K562 (cell line): ENCODE data around the gene SHTN1. TPM values are rescaled to one million over a fixed set of nuclear protein-coding genes. Genes with fewer than 3 reads are reported as not detected.
A peak's percentile ranks its signal among the peaks of the same experiment; 100 is the strongest.

Source experiments
- ATAC-seq: fragments of 200-7000 bp; cut with Tn5 transposase; 3 replicates; pipeline ENCODE4 v1.9.1; 2020; ENCODE audit warnings: moderate library complexity
- BruUV-seq: library from RNA; stranded (reverse); fragments of 400-500 nt; replicated peaks from 2 replicates; lab custom pipeline; 2021; lab: Mats Ljungman, UMichigan
- CTCF ChIA-PET: fragments of 300-600 bp; formaldehyde crosslinking; extraction: SDS; loops from one replicate; lab custom pipeline; 2021; ENCODE audit warnings: low intra/inter-chr PET ratio; lab: Yijun Ruan, JAX
- POLR2A ChIA-PET: fragments of 300-600, 350-650 bp; sonication (Branson Sonifier 250); formaldehyde crosslinking; extraction: SDS; loops from one replicate; lab custom pipeline; 2021; ENCODE audit warnings: antibody characterized with exemption, inconsistent platforms; lab: Yijun Ruan, JAX
- DNase-seq, 4 experiments: peaks; one replicate each; pipeline versions ENCODE4 v3.0.0 to v3.0.0-alpha.2; 2011 to 2018; ENCODE audit warnings: low spot score in 3 of 4, mixed read lengths in 3 of 4; ENCODE audit errors: extremely low read depth in 1 of 4
- FAIRE-seq: peaks from 2 replicates; lab custom pipeline; 2011; peaks lifted over from hg19 to GRCh38; lab: Jason Lieb, UNC
- H2AFZ ChIP-seq: 2 replicates; pipeline ENCODE4 v1.6.0; 2011; ENCODE audit warnings: low read depth, low read length, control low read depth, inconsistent platforms
- H3K27ac ChIP-seq: fragments of 200-600 bp; 3 replicates; pipeline ENCODE4 v1.8.0; 2011; ENCODE audit warnings: low read depth, mild to moderate bottlenecking, control low read depth, inconsistent platforms, low read length, moderate library complexity, mixed read lengths; ENCODE audit errors: extremely low read depth
- H3K27me3 ChIP-seq, 2 experiments: fragments of 300-600 bp in 1 of 2; 2 replicates in 1 of 2; 3 replicates in 1 of 2; pipeline versions ENCODE4 v1.6.0 to v1.8.0; 2011; ENCODE audit warnings: inconsistent platforms in 2 of 2, low read length in 2 of 2, mild to moderate bottlenecking in 1 of 2, mixed read lengths in 1 of 2, moderate library complexity in 1 of 2; ENCODE audit not compliant: control insufficient read depth in 2 of 2, insufficient read depth in 2 of 2
- H3K36me3 ChIP-seq: fragments of 300-600 bp; 3 replicates; pipeline ENCODE4 v1.8.0; 2011; ENCODE audit warnings: mild to moderate bottlenecking, low read length, inconsistent platforms; ENCODE audit not compliant: control insufficient read depth, insufficient read depth
- H3K4me1 ChIP-seq, 2 experiments: fragments of 200-600 bp in 1 of 2; replicated peaks in 1 of 2; 2 replicates in 1 of 2; 3 replicates in 1 of 2; pipeline versions ENCODE4 v1.5.1 to v1.8.0; 2011; ENCODE audit warnings: inconsistent platforms in 2 of 2, low read length in 2 of 2, mild to moderate bottlenecking in 1 of 2, mixed read lengths in 1 of 2, moderate library complexity in 1 of 2; ENCODE audit not compliant: control insufficient read depth in 2 of 2, insufficient read depth in 2 of 2
- H3K4me2 ChIP-seq: 2 replicates; pipeline ENCODE4 v1.6.1; 2011; ENCODE audit warnings: low read length, control low read depth, inconsistent platforms, mixed read lengths; ENCODE audit not compliant: insufficient read depth
- H3K4me3 ChIP-seq: fragments of 200-600 bp; sonication (generic), shearing (Covaris generic); 2 replicates; pipeline ENCODE4 v1.5.1; 2016; ENCODE audit warnings: control low read depth, inconsistent platforms
- H3K79me2 ChIP-seq: fragments of 200-600 bp; 3 replicates; pipeline ENCODE4 v1.8.0; 2011; ENCODE audit warnings: low read length, inconsistent platforms; ENCODE audit not compliant: control insufficient read depth, insufficient read depth
- H3K9ac ChIP-seq, 2 experiments: 2 replicates each; pipeline versions ENCODE4 v1.6.0 to v1.6.1; 2011; ENCODE audit warnings: low read depth in 2 of 2, low read length in 2 of 2, control low read depth in 1 of 2, inconsistent platforms in 1 of 2, mild to moderate bottlenecking in 1 of 2, mixed read lengths in 1 of 2; ENCODE audit not compliant: insufficient read depth in 1 of 2
- H3K9me1 ChIP-seq: one replicate; pipeline ENCODE4 v1.6.0; 2011; ENCODE audit warnings: inconsistent platforms, mild to moderate bottlenecking, low read length, moderate library complexity; ENCODE audit not compliant: control insufficient read depth, insufficient read depth
- H3K9me3 ChIP-seq: replicated peaks from 2 replicates; pipeline ENCODE4 v1.5.1; 2011; ENCODE audit warnings: low read depth, low read length, inconsistent platforms; ENCODE audit not compliant: control insufficient read depth, insufficient read depth
- H4K20me1 ChIP-seq: replicated peaks from 2 replicates; pipeline ENCODE4 v1.6.1; 2011; ENCODE audit warnings: low read length, inconsistent platforms, mixed read lengths; ENCODE audit not compliant: control insufficient read depth, insufficient read depth
- CHCHD3 ChIP-seq: fragments of 250-450 bp; sonication (Bioruptor Pico); IDR thresholded peaks from 2 replicates; pipeline ENCODE4 v2.1.2; 2022; ENCODE audit warnings: mild to moderate bottlenecking
- ERF ChIP-seq: fragments of 450-650 bp; formaldehyde crosslinking; IDR thresholded peaks from 2 replicates; pipeline ENCODE4 v1.4.0; 2020; ENCODE audit warnings: mild to moderate bottlenecking, mixed read lengths
- GATA2 ChIP-seq: sonication (generic); formaldehyde crosslinking; IDR thresholded peaks from 2 replicates; pipeline ENCODE4 v1.4.0; 2020; ENCODE audit warnings: mild to moderate bottlenecking, missing genetic modification reagents
- MEIS2 ChIP-seq: fragments of 450-650 bp; IDR thresholded peaks from 2 replicates; pipeline ENCODE4 v1.6.1; 2014; ENCODE audit warnings: mild to moderate bottlenecking; ENCODE audit not compliant: partially characterized antibody
- NCOA4 ChIP-seq: fragments of 450-650 bp; IDR thresholded peaks from 2 replicates; pipeline ENCODE4 v1.6.1; 2018; ENCODE audit warnings: mild to moderate bottlenecking; ENCODE audit not compliant: partially characterized antibody
- NR0B1 ChIP-seq: fragments of 450-650 bp; IDR thresholded peaks from one replicate; pipeline ENCODE4 v1.6.1; 2018; ENCODE audit warnings: mild to moderate bottlenecking, moderate library complexity; ENCODE audit not compliant: partially characterized antibody
- PBX2 ChIP-seq, 2 experiments: IDR thresholded peaks in 1 of 2; conservative IDR thresholded peaks in 1 of 2; 2 replicates each; pipeline ENCODE4 v1.6.1; 2016; ENCODE audit warnings: low read depth in 2 of 2, mild to moderate bottlenecking in 1 of 2, missing compliant biosample characterization in 1 of 2, missing genetic modification characterization in 1 of 2, moderate library complexity in 1 of 2
- PHF21A ChIP-seq: fragments of 450-650 bp; IDR thresholded peaks from 2 replicates; pipeline ENCODE4 v1.6.1; 2017; ENCODE audit warnings: low read depth, borderline replicate concordance
- ZNF76 ChIP-seq: fragments of 250-450 bp; sonication (Bioruptor Pico); IDR thresholded peaks from 2 replicates; pipeline ENCODE4 v1.4.0; 2020; ENCODE audit warnings: mild to moderate bottlenecking, moderate library complexity, borderline replicate concordance
- WGBS: fragments of 100-300 bp; shearing (Covaris generic); methylation state at CpG from one replicate; pipeline ENCODE4 v1.1.6; 2016; ENCODE audit warnings: low coverage, mixed read lengths; ENCODE audit not compliant: insufficient coverage; ENCODE audit errors: missing lambda C conversion rate; 5-methylcytosine and 5-hydroxymethylcytosine counted together
- in situ Hi-C: fragments of 300-500 bp; cut with MboI; formaldehyde crosslinking; loops from 4 replicates; pipeline ENCODE4 v1.15.0; 2018; ENCODE audit warnings: inconsistent platforms, mixed read lengths
- intact Hi-C: fragments of 100-400 bp; cut with micrococcal nuclease; formaldehyde crosslinking; loops from 2 replicates; pipeline ENCODE4 v1.14.2; 2022
- polyA plus RNA-seq, 8 experiments: library from polyadenylated mRNA; depleted of rRNA in 4 of 8; stranded (reverse) in 5 of 8; unstranded in 3 of 8; fragments of >200 nt; fragmentation: Nextera tagmentation in 2 of 8; fragmentation: Illumina TruSeq in 1 of 8; extraction: Ambion mirVana in 2 of 8; extraction: Trizol in 1 of 8; gene quantifications; 2 replicates each; pipeline versions ENCODE4 v1.2.1 to v1.2.3, GENCODE V29; 2011 to 2014; ENCODE audit warnings: inconsistent platforms in 1 of 8, missing spikeins in 1 of 8
- total RNA-seq, 7 experiments: library from RNA; depleted of rRNA in 6 of 7; stranded (reverse); fragments of >200 nt in 6 of 7; fragmentation: Illumina TruSeq in 2 of 7; extraction: Trizol in 2 of 7; gene quantifications; 2 replicates each; pipeline versions ENCODE4 v1.2.1 to v1.2.3, GENCODE V29; 2011 to 2021; ENCODE audit warnings: low replicate concordance in 1 of 7

Gene SHTN1
- total and polyA plus RNA-seq, 9 of the 15 experiments (the other 6 are each of a cell fraction or from before 2014, with no cell fraction given), result 5.4 to 21.3 (median 13.3) TPM

- no peak overlapping the region for H2AFZ ChIP-seq
- H3K4me1 ChIP-seq, result no peaks in the 10 kb centered on the region
- H3K36me3 ChIP-seq, result peaks cover 63% of the 10 kb centered on the region; the same call in 2 of the 3 replicates
- ATAC-seq (no peak), DNase-seq (no peak), FAIRE-seq (no peak)
- no peak overlapping the region for H3K27ac ChIP-seq
- H3K4me3 ChIP-seq, result no peak overlapping the region
- no peaks in the 10 kb centered on the region for H4K20me1 ChIP-seq
- BruUV-seq, result no TSS peak
- no peaks in the 10 kb centered on the region for H3K9me1 ChIP-seq
- in situ Hi-C loops, result no loop called here
- H3K9me3 ChIP-seq, result no peaks in the 10 kb centered on the region
- ChIA-PET CTCF (no interaction called here), POLR2A (no interaction called here)
- H3K9ac ChIP-seq, result no peak overlapping the region
- H3K4me2 ChIP-seq, result no peak overlapping the region
- no peaks in the 10 kb centered on the region for H3K79me2 ChIP-seq
- 77% methylated on average over 3 of the region's 3 CpGs for WGBS
- no peak for TF ChIP-seq ERF
- TF ChIP-seq NCOA4, result no peak
- no peak for TF ChIP-seq PHF21A
- TF ChIP-seq ZNF76, result no peak
- intact Hi-C loops, result no loop called here
- no peaks in the 10 kb centered on the region for H3K27me3 ChIP-seq
Measured at GRCh38 chr10:116917481-116917880, 87.5 kb downstream of the SHTN1 start.

- WGBS, result 89% methylated on average over 2 of the region's 2 CpGs
- H3K27me3 ChIP-seq, result no peaks in the 10 kb centered on the region
- ChIA-PET POLR2A (interaction anchor here (1.3 kb wide), 1 partner anchor 8 kb away, joined by 3 read pairs; no protein-coding TSS in a partner anchor), CTCF (no interaction called here)
- no peak overlapping the region for H3K9ac ChIP-seq
- no peaks in the 10 kb centered on the region for H3K9me1 ChIP-seq
- peak; percentile 42 for TF ChIP-seq MEIS2
- TF ChIP-seq NR0B1, result no peak
- TF ChIP-seq CHCHD3 (CRISPR knock-in tag), result no peak
- TF ChIP-seq GATA2 (CRISPR knock-in tag), result no peak
- no peak for TF ChIP-seq PBX2 (CRISPR knock-in tag; IDR thresholded peaks at IDR 0.05; ENCODE audit: low read depth)
- TF ChIP-seq PBX2 (tag; conservative IDR thresholded peaks at IDR 0.05; ENCODE audit: low read depth), result peak; percentile 88
- FAIRE-seq, result no peak
- H4K20me1 ChIP-seq, result no peaks in the 10 kb centered on the region
- no peak overlapping the region for H3K27ac ChIP-seq
- no peak overlapping the region for H3K4me2 ChIP-seq
- H3K4me3 ChIP-seq, result no peak overlapping the region
- BruUV-seq, result no TSS peak
- intact Hi-C loops (no loop called here), in situ Hi-C loops (no loop called here)
- no peak for DNase-seq
- no peaks in the 10 kb centered on the region for H3K9me3 ChIP-seq
- peaks cover 71% of the 10 kb centered on the region; the same call in 2 of the 3 replicates for H3K36me3 ChIP-seq
- no peak overlapping the region for H2AFZ ChIP-seq
- no peaks in the 10 kb centered on the region for H3K79me2 ChIP-seq
- ATAC-seq, result no peak
- no peaks in the 10 kb centered on the region for H3K4me1 ChIP-seq
Measured at GRCh38 chr10:116915340-116915739, 89.6 kb downstream of the SHTN1 start.
